ENCODE measurements around the gene ACSM6. TPM values are rescaled to one million over a fixed set of nuclear protein-coding genes. Genes with fewer than 3 reads are reported as not detected.

ACSM6 gene, protein sequence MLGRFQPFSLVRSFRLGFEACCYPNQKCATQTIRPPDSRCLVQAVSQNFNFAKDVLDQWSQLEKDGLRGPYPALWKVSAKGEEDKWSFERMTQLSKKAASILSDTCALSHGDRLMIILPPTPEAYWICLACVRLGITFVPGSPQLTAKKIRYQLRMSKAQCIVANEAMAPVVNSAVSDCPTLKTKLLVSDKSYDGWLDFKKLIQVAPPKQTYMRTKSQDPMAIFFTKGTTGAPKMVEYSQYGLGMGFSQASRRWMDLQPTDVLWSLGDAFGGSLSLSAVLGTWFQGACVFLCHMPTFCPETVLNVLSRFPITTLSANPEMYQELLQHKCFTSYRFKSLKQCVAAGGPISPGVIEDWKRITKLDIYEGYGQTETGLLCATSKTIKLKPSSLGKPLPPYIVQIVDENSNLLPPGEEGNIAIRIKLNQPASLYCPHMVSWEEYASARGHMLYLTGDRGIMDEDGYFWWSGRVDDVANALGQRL
- total RNA-seq, result not detected in 2 replicates
- long read RNA-seq, partial matches to known transcripts, result 0 of 1 reads
- long read RNA-seq, other reads (novel, unspliced or antisense), result 1 of 1 reads

DNA sequence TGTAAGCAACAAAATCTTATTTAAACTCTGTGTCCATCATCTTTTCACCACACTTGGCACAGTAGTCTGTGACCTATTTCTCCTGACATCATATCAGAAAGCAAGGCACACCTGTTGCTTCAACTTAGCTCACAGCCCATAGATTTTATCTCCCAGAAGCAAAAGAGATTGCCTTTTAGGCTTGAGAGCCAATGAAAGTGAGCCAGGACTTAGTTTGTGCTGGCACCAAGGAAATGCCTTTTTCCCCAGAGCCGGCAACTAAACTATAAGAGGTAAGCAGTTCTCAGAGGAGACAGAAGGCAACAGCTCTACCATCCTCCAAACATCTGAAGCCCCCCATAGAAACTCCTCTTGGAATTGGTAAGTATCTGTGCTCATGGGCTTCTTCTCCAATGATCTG, at the start of gene ACSM6:
TSS of gene ACSM6 (plus strand) at position 295 of the 400 bp plus-strand sequence. CDS start 248 bp downstream, outside the sequence.
- TF ChIP-seq, protein P1, sequence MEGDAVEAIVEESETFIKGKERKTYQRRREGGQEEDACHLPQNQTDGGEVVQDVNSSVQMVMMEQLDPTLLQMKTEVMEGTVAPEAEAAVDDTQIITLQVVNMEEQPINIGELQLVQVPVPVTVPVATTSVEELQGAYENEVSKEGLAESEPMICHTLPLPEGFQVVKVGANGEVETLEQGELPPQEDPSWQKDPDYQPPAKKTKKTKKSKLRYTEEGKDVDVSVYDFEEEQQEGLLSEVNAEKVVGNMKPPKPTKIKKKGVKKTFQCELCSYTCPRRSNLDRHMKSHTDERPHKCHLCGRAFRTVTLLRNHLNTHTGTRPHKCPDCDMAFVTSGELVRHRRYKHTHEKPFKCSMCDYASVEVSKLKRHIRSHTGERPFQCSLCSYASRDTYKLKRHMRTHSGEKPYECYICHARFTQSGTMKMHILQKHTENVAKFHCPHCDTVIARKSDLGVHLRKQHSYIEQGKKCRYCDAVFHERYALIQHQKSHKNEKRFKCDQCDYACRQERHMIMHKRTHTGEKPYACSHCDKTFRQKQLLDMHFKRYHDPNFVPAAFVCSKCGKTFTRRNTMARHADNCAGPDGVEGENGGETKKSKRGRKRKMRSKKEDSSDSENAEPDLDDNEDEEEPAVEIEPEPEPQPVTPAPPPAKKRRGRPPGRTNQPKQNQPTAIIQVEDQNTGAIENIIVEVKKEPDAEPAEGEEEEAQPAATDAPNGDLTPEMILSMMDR (conservative IDR thresholded peaks at IDR 0.05), result no peak
- no peak within 1 kb of the TSS for H3K4me3 Mint-ChIP-seq
- no peak for DNase-seq (ENCODE audit: low read depth, low spot score)
- peaks cover 12% of the 10 kb centered on the region for H3K4me1 Mint-ChIP-seq
- peaks cover 11% of the 10 kb centered on the region for H3K36me3 Mint-ChIP-seq (ENCODE audit: low read depth)
- H3K9me3 Mint-ChIP-seq, result no peaks in the 10 kb centered on the region
- no peak within 1 kb of the TSS for H3K27ac Mint-ChIP-seq (ENCODE audit: unreplicated experiment)
- H3K27me3 Mint-ChIP-seq (ENCODE audit: low read depth), result no peaks in the 10 kb centered on the region

DNA sequence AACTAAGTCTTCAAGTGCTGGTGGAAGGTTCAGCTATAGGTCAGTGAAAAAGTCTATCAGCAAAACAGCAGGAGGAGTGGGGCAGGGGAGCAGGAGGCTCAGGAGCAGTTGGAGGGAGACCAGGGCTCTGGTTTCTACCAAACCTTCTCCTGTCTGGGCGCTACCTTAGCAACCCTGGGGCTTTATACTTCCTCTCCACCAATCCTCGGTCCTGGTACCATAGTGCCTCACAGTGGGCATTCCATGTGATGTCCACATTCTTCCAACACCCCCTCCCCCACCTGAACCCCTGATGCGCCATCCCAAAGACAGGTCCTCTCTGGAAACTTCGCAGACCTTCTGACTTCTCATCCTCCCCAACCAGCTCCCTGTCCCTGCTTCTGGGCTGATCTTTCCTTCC, 25.3 kb upstream of the ACSM6 start:
- Mint-ChIP-seq H3K9me3 (peaks cover 6% of the 10 kb centered on the region), H3K27ac (ENCODE audit: unreplicated experiment) (no peak overlapping the region), H3K36me3 (ENCODE audit: low read depth) (peaks cover 21% of the 10 kb centered on the region)

DNA sequence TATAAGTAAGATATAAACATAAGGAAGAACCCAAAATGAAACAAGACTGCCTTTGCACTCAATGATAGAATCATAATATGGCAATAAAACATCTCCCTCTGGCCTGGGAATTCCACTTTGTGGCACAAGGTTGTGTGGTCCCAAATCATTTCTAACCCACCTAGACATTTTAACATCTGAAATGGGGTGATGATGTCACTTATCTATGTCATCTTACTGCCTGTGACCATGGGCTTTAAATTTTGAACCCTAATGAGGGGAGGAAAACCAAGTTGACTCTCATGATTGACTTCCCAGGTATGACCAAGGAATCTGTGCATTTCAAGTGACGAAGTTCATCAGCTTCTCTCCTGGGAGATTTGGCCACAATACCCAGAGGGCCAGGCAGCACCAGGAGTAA, 24.5 kb upstream of the ACSM6 start:
- Mint-ChIP-seq H3K36me3 (ENCODE audit: low read depth) (peaks cover 19% of the 10 kb centered on the region), H3K27ac (ENCODE audit: unreplicated experiment) (no peak overlapping the region), H3K9me3 (peaks cover 6% of the 10 kb centered on the region), H3K4me3 (no peak overlapping the region), H3K4me1 (no peaks in the 10 kb centered on the region), H3K27me3 (ENCODE audit: low read depth) (no peaks in the 10 kb centered on the region)
- TF ChIP-seq, protein P1 (conservative IDR thresholded peaks at IDR 0.05), result no peak
- DNase-seq (ENCODE audit: low read depth, low spot score), result no peak

More for the DNA sequence above, 25.3 kb upstream of the ACSM6 start:
- H3K27me3 Mint-ChIP-seq (ENCODE audit: low read depth), result no peaks in the 10 kb centered on the region
- no peaks in the 10 kb centered on the region for H3K4me1 Mint-ChIP-seq
- TF ChIP-seq, protein P1 (conservative IDR thresholded peaks at IDR 0.05), result no peak
- no peak overlapping the region for H3K4me3 Mint-ChIP-seq
- DNase-seq (ENCODE audit: low read depth, low spot score), result no peak

DNA sequence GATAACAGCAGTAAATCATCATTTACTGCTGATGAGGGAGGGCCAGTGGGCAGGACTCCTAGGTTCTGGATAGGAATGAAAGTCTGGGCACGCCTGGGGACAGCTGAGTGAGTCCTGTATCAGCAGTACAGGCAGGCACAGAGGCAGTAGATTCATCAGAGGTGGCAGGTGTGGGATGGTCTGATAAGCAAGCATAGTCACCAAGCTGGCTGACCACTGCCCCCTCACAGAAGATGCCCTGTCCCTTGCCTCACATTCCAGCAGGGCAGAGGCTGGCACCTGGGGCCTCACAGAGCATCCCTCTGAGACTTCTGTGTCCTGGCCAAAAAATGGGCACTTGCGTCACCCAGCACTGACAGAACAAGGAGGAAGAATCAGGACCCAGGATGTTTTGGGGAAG, 23.2 kb upstream of the ACSM6 start:
- Mint-ChIP-seq H3K27me3 (ENCODE audit: low read depth) (no peaks in the 10 kb centered on the region), H3K4me3 (no peak overlapping the region), H3K36me3 (ENCODE audit: low read depth) (peaks cover 23% of the 10 kb centered on the region), H3K4me1 (no peaks in the 10 kb centered on the region), H3K9me3 (peaks cover 6% of the 10 kb centered on the region), H3K27ac (ENCODE audit: unreplicated experiment) (no peak overlapping the region)
- TF ChIP-seq, protein P1 (conservative IDR thresholded peaks at IDR 0.05), result no peak
- DNase-seq (ENCODE audit: low read depth, low spot score), result no peak

DNA sequence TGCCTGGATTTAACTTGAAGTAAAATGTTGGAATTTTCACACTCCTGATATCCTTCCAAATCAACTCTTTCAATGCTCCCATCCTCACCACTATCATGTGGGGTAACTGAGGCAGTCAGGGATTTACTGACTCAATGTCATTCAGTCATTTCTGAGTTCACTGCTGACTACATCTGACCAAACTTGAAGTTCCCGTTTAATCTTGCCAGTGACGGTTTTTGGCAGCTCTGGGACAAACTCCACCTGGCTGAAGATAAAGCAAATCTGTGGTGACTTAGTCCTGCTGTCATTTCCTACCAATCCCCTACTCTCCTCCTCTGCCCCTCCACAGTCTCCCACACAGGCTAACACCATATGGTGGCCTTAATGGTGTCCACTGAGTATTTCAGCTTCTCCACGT, 22.7 kb upstream of the ACSM6 start:
- TF ChIP-seq, protein P1 (conservative IDR thresholded peaks at IDR 0.05), result no peak
- Mint-ChIP-seq H3K27me3 (ENCODE audit: low read depth) (no peaks in the 10 kb centered on the region), H3K27ac (ENCODE audit: unreplicated experiment) (no peak overlapping the region), H3K36me3 (ENCODE audit: low read depth) (peaks cover 20% of the 10 kb centered on the region), H3K9me3 (peaks cover 4% of the 10 kb centered on the region), H3K4me1 (no peaks in the 10 kb centered on the region), H3K4me3 (no peak overlapping the region)
- DNase-seq (ENCODE audit: low read depth, low spot score), result no peak
